GM18519 (cell line): ENCODE data around the gene TUBB2A.
"Not testable (repeated sequence)": the region's sequence is repeated elsewhere in the genome, so short reads cannot be mapped to it uniquely, and the experiment has no call there.

Source experiments
- ATAC-seq: cut with Tn5 transposase; IDR thresholded peaks from one replicate; pipeline ENCODE4 v1.9.1; 2021; ENCODE audit warnings: mild to moderate bottlenecking, moderate library complexity; ENCODE audit not compliant: unreplicated experiment, low FRiP score

TUBB2A gene

DNA sequence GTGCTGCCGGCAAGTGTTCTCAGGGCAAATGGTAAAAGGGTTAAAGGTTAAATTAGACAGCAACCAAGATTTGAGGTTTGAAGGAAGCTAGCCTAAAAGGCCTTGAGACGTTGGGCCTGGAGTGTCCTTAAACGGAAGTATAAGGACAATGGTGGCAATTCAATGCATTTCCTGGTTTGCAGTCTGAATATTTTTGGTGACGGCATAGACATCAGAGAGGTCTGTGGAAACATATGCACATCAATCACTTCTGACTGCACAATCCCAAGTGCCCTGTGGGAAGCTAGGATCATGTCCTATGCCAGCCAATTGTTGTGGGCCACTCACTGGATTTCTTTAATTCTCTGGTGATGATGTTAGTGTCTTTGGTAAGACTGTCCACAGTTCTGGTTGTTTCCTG, 25.7 kb upstream of the TUBB2A start:
- ATAC-seq: no peak

DNA sequence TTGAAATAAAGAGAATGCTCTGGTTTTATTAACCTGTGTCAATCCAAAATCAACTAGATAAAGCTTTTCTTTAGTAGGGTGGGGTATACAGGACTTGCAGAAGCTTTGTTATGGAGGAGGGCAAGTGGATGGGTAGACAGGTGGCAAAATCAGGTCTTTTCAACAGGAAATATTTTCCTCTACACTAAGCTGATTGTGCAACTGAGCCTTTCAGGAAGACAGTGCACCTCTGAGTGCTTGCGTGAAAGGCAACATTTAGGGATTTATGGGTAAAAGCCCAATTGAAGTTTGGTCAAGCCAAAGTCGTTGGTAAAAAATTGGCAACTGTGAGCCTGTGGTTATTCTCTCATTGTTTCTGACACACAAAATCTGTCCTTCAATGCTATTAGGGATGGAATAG, 23.8 kb upstream of the TUBB2A start:
- ATAC-seq: no peak

DNA sequence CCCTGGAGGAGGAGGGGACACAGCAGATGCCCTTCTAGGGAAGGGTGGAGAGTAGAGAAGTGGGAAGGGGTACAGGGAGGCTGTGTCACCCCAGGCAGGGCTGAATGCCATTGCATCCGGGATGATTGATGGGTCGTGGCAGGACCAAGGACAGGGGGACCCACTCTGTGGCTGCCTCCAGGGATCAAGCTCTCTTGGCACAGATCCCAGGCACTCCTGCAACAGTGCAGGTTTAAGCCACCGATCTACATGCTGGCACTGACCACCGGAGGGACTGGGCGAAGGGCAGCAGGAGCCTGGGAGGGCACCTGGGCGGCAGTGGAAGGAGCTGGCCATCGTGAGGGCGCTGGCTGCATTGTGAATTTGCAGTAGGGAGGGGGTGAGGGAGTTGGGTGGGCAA, 22.6 kb upstream of the TUBB2A start:
- ATAC-seq: not testable (repeated sequence)

DNA sequence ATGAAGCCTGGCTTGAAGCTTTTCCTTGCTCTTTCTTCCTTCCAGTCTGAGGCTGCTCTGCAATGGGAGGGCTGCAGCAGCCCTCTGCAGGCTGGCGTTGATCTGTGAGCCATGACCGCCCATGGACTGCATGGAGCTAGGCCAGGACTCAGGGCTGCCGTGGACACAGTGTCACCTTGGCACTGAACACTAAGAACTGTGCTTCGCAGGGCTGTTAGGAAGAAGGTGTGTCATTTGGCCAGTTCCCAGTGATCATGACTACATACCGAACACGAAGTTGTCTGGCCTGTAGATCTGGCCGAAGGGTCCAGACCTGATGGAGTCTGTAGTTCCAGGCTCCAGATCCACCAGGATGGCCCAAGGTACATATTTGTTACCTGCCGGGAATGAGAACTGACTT, 21.3 kb upstream of the TUBB2A start:
- ATAC-seq: not testable (repeated sequence)

DNA sequence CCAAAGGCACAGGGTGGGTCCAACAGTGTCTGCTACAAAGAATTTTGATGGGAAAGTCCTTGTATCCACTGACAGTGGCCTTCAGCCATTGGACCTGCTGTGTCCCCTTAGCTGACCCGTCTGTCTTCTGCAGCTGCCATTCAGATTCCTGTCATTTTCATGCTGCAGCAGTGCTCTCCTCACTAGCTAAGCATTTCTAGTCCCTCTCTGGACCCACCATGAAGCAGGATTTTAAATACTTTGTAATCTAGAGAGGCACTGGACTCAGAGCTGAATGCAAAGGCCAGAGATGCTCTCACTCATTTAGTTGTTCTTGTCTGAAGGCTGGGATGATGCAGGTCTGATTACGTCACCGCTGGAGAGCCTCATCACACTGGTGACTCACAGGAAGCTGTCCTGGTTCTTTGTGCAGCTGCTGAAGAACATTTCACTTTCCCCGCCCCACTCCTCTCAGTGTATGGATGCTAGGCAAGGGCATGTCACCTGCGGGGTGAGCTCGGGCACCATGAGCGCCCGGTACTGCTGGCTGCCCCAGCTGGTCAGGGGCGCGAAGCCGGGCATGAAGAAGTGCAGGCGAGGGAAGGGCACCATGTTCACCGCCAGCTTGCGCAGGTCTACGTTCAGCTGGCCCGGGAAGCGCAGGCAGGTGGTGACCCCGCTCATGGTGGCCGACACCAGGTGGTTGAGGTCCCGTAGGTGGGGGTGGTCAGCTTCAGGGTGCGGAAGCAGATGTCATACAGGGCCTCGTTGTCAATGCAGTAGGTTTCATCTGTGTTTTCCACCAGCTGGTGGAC, 19.4 kb upstream of the TUBB2A start:
- ATAC-seq: no peak

DNA sequence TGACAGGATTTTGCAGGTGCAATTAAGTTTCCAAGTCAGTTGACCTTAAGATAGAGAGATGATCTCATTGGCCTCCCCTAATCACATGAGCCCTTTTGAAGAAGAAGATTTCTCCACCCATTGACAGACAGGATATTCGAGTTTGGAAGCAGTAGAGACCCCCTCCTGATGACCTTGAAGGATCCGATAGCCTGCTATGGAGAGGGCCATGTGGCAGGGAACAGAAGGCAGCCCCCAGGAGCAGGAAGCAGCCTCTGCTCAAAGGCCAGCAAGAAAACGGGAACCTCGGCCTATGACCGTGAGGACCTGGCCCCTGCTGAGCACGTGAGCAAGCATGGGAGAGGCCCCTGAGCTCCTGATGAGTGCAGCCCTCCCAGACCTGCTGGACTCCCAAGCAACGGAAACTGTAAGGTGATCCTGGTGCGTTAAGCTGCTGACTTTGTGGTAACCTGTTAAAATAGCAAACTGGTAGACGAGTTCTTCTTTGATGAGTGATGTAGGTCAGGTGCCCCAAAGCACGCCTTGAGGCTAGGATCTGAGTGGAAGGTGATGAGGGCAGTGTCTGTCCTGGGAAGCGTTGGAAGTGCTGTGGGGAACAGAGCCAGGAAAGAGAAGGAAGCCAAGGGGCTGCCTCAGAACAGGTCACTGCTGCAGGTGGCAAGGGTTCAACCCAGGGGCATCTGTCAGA, 18.5 kb upstream of the TUBB2A start:
- no peak for ATAC-seq

DNA sequence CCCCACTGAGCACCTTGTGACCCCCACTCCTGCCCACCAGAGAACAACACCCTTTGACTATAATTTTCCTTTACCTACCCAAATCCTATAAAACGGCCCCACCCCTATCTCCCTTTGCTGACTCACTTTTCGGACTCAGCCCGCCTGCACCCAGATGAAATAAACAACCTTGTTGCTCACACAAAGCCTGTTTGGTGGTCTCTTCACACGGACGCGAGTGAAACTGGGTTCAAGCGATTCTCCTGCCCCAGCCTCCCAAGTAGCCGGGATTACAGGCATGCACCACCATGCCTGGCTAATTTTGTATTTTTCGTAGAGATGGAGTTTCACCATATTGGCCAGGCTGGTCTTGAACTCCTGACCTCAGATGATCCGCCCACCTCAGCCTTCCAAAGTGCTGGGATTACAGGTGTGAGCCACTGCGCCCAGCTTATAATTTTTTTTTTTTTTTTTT, 16.3 kb upstream of the TUBB2A start:
- not testable (repeated sequence) for ATAC-seq

DNA sequence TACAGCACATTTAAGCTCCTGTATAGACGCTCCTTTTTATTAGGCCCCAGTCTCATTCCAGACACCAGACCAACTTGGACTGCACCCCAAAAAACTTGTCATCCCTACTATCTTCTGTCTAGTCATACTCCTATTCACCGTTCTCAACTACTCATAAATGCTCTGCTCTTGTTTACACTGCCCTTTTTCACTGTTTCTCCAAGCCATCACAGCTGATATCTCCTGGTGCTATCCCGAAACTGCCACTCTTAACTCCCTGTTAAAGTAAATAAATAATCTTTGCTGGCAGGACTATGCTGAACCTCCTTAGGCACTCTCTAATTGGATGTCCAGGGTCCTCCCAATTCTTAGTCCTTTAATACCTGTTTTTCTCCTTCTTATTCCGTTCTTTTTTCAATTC, 15.4 kb upstream of the TUBB2A start:
- ATAC-seq: not testable (repeated sequence)

DNA sequence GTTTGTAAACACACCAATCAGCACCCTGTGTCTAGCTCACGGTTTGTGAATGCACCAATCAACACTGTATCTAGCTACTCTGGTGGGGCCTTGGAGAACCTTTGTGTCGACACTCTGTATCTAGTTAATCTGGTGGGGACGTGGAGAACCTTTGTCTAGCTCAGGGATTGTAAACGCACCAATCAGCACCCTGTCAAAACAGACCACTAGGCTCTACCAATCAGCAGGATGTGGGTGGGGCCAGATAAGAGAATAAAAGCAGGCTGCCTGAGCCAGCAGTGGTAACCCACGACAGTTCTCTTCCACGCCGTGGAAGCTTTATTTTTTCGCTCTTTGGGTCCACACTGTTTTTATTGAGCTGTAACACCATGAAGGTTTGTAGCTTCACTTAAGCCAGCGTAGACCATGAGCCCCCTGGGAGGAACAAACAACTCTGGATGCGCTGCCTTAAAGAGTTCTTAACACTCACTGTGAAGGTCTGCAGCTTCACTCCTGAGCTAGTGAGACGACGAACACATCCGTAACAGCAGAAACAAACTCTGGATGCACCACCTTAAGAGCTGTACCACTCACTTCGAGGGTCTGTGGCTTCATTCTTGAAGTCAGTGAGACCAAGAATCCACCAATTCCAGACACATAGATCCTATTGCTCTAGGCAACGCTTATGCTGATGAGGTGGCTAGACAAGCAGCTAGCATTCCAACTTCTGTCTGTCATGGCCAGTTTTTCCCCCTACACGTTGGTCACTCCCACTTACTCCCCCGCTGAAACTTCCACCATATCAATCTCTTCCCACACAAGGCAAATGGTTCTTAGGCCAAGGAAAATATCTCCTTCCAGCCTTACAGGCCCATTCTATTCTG, 14.2 kb upstream of the TUBB2A start:
- not testable (repeated sequence) for ATAC-seq

DNA sequence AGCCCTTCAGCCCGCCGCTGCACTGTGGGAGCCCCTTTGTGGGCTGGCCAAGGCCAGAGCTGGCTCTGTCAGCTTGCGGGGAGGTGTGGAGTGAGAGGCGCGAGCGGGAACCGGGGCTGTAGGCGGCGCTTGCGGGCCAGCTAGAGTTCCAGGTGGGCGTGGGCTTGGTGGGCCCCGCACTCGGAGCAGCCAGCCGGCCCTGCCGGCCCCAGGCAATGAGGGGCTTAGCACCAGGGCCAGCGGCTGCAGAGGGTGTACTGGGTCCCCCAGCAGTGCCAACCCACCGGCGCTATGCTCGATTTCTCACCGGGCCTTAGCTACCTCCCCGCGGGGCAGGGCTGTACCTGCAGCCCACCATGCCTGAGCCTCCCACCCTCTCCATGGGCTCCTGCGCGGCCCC, 13.3 kb upstream of the TUBB2A start:
- ATAC-seq: not testable (repeated sequence)

DNA sequence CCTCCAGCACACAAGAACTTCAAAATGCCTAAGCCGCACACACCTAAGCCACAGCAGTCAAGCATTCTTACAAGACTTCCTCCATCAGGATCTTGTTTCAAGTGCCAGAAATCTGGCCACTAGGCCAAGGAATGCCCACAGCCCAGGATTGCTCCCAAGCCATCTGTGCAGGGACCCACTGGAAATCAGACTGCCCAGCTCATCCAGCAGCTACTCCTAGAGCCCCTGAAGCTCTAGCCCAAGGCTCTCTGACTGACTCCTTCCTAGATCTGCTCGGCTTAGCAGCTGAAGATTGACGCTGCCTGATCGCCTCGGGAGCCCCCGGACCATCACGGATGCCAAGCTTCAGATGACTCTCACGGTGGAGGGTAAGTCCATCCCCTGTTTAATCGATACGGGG, 10.7 kb upstream of the TUBB2A start:
- not testable (repeated sequence) for ATAC-seq

DNA sequence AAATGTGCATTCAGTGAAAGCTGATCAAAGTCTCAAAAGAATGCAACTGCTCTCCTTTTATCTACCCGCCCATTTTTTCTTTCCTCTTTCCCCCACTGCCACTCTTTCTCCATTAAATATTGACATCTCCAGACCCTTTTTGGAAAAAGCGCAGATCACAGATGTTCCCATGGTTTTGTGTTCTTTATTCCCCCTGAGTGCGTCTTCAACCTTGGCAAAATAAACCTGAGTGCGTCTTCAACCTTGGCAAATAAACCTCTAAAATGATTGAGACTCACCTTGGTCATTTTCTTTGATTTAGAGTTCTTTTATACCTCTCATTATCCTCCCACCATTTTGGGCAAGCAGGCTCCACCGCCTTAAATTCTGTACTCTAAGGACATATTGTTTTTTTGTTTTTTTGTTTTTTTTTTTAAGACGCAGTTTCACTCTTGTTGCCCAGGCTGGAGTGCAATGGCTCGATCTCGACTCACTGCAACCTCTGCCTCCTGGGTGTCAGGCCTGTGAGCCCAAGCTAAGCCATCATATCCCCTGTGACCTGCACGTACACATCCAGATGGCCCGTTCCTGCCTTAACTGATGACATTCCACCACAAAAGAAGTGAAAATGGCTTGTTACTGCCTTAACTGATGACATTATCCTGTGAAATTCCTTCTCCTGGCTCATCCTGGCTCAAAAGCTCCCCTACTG, 9.3 kb upstream of the TUBB2A start:
- not testable (repeated sequence) for ATAC-seq

DNA sequence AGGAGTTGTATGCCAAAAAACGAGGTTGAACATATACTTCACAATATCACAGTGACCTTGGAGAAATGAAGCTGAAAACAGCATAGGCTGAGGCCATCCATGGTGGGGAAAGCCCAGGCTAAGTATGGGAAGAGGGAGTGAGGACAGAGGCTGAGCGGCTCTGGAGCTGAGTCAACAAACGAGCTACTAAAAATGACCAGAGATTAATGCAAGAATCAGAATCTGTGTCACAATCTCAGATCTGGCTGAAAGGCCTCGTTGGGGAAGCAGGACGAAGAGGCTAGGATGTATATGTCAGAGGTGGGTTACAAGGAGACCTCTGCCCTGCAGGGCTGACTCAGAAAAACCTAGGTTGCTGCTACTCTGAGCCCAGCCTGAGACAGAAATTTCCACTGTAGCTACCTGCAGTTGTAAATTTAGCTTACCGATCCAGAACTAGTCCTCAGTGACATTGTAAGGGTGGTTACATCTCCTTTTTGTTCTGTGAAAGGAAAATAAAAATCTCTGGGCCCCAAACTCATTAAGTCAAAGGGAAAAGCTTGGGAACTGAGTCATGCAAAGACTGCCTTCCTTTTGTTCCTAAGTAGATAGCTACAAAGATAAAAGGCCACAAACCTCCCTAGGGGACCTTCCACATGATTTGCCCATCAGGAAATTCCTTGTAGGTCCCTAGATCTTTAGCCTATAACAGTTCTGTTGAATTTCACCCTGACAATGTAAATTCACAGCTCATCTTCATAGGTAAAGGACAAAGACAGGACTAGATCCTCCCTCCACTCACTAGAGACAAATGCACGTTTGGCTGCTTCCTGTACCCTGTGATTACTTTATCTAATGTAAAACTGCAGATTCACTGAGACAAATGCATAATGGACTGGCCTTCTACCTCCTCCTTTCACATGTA, 8.5 kb upstream of the TUBB2A start:
- no peak for ATAC-seq

DNA sequence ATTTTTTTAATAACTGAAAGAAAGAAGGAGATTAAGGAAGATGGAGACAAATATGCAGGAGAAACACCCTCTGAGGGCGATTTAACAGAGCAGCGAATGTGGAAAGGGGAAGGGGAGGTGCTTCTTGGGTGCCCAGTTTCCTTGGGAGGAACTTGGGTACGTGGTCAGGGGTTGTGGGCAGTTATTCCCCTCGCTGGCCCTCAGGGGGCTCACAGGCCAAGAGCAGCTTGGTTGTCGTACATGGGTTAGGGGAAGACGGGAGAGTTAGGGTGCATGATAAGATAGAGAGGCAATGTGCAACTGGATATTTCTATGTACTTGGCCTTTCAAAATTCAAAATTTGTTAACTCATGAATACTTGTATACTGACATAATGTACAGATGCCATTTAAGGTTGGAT, 7.0 kb upstream of the TUBB2A start:
- no peak for ATAC-seq

DNA sequence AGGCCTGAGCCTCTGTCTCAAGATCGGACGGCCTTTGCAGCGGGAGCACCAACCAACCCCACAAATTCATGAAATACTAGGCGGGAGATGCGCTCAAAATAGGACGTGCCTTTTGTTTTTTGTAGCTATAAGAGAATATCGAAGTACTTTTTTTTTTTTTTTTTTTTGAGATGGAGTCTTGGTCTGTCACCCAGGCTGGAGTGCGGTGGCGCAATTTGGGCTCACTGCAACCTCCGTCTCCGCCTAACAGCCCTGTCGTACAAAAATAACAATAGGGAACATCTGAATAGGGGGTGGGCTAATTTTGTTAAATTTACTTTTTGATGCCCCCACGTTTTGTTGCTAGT, 5.9 kb upstream of the TUBB2A start:
- ATAC-seq: no peak

DNA sequence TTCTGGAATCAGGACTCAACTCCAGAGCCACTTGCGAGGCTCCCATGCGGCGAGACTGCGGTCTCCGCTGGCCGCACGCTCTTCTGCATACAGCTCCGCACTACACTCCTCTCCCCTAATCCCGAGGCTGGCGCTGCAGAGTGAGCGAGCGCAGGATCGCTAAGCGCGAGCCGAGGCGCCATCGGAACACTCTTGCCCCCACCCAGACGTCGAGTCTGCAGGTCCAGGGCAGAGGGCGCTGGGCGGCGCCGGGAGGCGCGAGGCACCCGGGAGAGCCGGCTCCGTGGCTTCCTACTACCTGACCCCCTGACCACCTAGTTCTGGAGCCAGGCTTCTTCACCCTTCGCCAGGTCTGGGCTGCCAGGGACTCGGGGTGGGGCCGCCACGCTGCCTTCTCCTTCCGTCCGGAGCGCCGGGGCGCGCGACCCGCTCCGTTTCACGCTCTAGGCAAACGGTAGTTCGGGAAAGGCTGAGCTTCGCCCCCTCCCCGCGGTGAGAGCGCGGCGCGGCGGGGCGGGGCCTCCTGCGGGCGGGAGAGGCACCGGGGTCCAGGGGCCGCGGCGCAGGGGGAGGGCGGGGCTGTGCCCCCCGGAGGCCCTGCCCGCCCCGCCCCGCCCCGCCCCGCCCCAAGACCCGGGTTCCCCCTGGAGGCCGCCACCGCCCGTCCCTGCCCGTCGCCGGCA, 5.4 kb upstream of the TUBB2A start:
- ATAC-seq: peak; percentile 45

DNA sequence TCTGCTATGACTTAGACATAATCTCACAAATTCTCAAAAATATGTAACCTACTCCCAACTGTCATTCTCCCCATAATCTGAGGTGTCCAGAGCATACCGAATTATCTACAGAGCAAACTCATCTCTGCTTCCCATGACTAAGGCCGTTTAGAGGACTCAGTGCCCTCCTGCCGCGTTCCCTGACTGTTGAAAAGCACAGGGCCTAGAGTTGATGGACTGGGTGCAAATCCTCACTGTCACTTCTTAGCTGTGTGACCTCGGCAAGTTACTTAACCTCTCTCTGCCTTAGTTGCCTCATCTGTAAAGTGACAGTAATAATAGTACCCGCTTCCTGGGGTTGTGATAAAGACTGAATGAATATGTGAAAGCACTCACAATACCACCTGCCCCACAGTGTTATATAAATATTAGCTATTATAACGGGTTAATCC, 4.7 kb upstream of the TUBB2A start:
- ATAC-seq: no peak

DNA sequence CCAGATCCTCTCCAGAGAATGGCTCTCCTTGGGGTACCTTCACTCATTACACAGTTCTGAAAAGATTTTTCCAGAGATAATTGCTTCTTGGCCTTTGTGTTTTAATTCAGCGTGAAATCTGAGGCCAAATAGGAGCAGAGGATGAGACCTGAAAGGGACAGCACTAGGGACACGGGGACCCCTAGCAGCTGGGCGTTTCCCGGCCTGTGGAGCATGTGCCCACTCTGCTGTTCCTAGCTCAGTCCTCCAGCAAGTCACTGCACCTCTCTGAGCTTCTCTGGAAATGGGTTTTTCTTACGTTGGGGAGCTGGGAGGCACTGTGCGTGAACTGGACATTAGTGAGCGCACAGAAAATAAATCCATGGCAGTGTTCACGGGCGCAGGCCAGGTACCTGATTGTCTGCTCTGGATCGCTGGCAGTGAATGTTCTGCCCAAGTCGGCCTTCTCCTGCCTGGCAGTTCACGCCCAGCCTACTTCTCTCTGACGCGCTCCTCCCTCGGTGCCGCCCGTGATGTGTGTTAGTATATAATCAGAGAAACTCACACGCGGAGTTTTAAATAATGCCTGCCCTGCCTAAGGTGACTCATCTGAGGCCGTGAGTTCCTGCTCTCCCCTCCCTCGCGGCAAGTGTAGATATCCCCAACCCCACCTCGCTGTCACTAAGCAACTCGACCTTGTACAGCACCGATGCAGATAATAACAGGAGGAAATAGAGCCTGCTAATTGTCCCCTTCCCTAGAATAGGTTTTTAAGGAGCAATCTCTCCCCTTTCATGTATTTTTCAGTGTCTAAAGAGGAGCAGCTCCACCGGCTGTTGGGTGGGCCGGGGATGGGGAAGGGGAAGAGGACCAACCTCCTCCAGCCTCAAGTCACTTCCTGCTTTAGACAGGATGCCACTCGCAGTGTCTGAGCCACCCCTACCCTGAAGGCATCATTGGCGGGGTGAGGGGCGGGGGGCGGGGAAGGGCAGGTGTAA, 2.7 kb upstream of the TUBB2A start:
- ATAC-seq: no peak
